ENCODE results near the gene ERCC8.
A peak's percentile ranks its signal among the peaks of the same experiment; 100 is the strongest.

ERCC8 gene

DNA sequence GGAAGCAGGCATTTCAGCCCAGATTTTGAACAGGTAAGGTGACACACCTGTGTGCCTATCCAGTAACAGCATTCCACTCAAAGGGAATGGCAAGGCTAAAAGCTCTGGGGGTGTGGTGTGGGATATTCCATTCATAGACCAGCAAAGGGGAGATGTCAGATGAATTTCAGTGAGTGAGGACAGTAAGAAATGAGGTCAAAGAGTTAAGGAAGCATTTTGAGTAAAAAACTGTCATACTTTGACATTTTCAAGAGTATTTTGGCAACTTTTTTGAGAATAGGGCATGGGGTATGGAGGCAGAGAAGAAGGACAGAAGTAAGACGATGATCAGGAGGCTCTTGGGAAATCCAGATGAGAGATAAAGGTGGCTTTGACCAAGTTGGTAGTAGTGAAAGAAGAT lies 98.6 kb downstream of the ERCC8 start:
- no peak overlapping the region for H3K4me3 ChIP-seq (ENCODE audit: low read depth, low read length)
- DNase-seq (ENCODE audit: low read depth), result no peak
- TF ChIP-seq, protein P1, sequence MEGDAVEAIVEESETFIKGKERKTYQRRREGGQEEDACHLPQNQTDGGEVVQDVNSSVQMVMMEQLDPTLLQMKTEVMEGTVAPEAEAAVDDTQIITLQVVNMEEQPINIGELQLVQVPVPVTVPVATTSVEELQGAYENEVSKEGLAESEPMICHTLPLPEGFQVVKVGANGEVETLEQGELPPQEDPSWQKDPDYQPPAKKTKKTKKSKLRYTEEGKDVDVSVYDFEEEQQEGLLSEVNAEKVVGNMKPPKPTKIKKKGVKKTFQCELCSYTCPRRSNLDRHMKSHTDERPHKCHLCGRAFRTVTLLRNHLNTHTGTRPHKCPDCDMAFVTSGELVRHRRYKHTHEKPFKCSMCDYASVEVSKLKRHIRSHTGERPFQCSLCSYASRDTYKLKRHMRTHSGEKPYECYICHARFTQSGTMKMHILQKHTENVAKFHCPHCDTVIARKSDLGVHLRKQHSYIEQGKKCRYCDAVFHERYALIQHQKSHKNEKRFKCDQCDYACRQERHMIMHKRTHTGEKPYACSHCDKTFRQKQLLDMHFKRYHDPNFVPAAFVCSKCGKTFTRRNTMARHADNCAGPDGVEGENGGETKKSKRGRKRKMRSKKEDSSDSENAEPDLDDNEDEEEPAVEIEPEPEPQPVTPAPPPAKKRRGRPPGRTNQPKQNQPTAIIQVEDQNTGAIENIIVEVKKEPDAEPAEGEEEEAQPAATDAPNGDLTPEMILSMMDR (IDR thresholded peaks at IDR 0.05; ENCODE audit: low read depth, low read length, missing control alignments), result no peak
- in situ Hi-C loops (cut with HindIII; ENCODE audit: low sequenced_read_pairs), result no loop called here

DNA sequence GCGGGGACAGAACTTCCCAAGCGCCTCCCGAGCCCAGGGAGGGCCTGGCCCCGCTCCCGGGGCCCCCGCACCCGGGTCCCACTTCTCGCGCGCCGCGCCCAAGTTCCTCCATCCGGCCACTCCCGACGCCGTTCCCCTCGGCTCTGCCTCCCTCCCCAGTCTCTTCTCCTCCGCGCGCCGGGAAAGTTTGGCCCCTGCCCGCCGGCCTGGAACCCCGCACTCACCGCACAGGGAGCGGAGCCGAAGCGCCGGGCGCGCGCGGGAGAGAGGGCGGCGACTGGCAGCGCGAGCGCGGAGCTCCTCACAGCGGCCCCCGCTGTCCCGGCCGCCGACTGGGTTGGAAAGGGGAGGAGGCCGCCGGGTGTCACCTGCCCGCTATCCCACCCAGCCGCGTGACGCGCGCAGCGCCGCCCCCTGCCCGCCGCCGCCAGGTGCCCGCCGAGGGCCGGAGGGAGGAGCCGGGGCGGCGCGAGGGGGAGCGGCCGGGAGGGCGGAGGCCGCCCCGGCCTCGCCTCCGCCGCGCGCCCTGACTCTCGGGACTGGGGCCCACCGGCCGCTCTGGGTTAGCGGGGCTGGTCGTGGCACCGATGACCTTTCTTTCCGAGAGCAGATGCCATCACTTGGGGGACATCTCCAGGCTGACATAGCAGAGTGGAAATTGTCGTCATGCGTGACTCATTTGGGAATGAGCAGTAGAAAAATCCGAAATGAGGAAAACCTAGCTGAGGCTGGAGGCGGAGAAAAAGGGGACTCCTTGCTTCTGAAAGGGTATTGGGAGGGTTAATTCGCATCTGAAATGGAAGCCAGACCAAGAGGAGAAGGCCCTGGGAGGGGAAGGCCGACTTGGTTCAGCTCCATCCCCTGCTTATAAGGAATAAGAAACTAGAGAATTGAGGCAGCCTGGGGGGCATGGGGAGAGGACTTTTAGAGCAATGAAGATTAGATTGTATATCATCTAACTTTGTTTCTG lies 100.6 kb downstream of the ERCC8 start, which contains the start of gene ELOVL7:
Gene ELOVL7, minus strand, starts transcription at position 334 of the 970 bp plus-strand sequence. CDS start 56,872 bp downstream, outside the sequence.
- H3K4me3 ChIP-seq (ENCODE audit: low read depth, low read length), result peak within 1 kb of the TSS; percentile 71
- in situ Hi-C loops (cut with HindIII; ENCODE audit: low sequenced_read_pairs), result no loop called here
- TF ChIP-seq, protein P1 (IDR thresholded peaks at IDR 0.05; ENCODE audit: low read depth, low read length, missing control alignments), result peak; percentile 16
- DNase-seq (ENCODE audit: low read depth), result no peak

DNA sequence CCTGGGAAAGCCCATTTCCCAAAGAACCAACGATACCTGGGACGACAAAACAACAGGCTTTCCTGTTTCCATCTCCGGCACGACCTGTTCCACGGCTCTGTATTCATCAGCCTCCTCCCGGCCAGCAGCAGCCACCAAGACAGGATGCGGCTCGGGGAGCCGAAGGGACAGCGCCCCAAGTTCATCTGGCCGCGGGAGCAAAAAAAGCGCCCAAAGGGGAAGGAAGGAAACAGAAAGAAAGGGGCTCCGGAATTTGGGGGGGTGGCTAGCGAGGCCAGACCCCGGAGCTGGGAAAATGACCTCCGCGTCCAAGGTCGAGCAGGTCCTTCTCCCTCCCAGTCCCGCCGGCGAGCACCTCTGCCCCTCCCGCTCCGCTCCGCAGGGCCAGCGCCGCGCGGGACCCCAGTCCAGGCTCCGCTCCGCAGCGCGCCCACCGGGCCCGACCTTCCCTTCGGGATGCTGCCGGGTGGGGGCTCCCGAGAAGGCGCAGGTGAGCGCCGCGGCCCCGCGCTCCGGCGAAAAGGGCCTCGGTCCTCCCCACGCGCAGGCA lies 101.4 kb downstream of the ERCC8 start:
- TF ChIP-seq, protein P1 (IDR thresholded peaks at IDR 0.05; ENCODE audit: low read depth, low read length, missing control alignments), result peak; percentile 1
- in situ Hi-C loops (cut with HindIII; ENCODE audit: low sequenced_read_pairs), result no loop called here
- H3K4me3 ChIP-seq (ENCODE audit: low read depth, low read length), result peak overlapping the region; percentile 71
- DNase-seq (ENCODE audit: low read depth), result no peak

DNA sequence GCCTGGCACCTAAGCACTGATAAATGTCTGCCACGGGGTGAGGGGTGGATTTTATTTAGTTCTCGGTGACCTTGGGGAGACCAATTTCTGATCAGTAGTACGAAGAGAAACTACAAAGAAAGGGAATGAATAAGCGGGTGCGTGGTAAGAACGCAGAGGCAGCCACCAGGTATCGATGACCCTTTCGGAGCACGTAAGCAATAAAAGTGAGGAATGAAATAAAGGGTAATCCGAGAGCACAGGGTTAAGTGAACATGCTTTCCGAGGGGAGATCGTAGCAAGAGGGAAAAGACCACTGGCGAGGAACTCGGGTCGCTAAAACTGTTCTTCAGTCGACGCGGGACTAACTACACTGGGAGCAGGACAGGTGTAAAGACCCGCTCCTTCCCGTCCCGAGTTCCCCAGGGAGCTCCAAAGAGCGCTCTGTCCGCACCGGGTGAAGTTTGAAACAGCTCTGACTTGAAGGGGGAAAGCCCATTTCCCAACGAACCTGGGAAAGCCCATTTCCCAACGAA lies 101.9 kb downstream of the ERCC8 start:
- no peak for DNase-seq (ENCODE audit: low read depth)
- in situ Hi-C loops (cut with HindIII; ENCODE audit: low sequenced_read_pairs), result no loop called here
- H3K4me3 ChIP-seq (ENCODE audit: low read depth, low read length), result peak overlapping the region; percentile 71
- TF ChIP-seq, protein P1 (IDR thresholded peaks at IDR 0.05; ENCODE audit: low read depth, low read length, missing control alignments), result no peak

DNA sequence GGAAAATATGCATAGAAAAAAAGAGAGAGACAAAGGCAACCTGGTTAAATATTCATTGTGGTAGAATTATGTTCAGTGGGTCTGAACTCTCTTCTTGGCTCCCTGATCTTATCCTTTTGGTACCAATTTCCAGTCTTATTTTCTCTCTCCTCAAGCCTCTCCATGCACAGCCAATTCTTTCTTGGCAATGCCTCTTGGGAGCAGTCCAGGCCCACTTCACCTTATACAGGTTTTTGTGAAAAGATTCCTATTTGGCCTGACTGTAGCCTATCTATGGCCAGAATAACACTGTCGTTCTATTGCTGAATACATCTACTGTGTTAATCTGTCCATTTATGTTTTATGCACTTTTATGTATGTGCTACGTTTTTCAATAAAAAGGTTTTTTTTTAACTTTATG lies 103.5 kb downstream of the ERCC8 start:
- TF ChIP-seq, protein P1 (IDR thresholded peaks at IDR 0.05; ENCODE audit: low read depth, low read length, missing control alignments), result no peak
- in situ Hi-C loops (cut with HindIII; ENCODE audit: low sequenced_read_pairs), result no loop called here
- DNase-seq (ENCODE audit: low read depth), result no peak
- H3K4me3 ChIP-seq (ENCODE audit: low read depth, low read length), result no peak overlapping the region

DNA sequence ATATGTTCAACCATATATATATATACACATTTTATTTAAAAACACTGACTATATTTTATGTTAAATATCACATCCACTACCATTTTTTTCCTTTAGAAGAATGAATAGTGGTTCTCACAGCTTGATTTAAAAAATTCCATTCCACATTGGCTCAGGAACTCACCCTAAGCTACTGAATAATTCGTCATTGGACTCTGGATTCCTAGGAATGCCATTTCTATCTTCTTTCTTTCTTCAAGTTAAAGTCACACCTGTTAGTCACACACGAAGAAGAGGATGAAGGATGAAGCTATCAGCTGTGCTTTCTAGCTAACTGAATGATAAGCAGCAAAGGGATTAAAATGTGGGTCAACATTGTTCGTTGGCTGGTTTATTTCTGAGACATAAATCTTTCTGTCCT lies 108.7 kb downstream of the ERCC8 start:
- in situ Hi-C loops (cut with HindIII; ENCODE audit: low sequenced_read_pairs), result no loop called here
- no peak overlapping the region for H3K4me3 ChIP-seq (ENCODE audit: low read depth, low read length)
- DNase-seq (ENCODE audit: low read depth), result no peak
- TF ChIP-seq, protein P1 (IDR thresholded peaks at IDR 0.05; ENCODE audit: low read depth, low read length, missing control alignments), result no peak

Data from astrocyte of the cerebellum (primary cell).